NCI-H2107 treated with DMSO at 0.1 percent for 48 hours (cell line): ENCODE data around the gene PPIE.
A peak's percentile ranks its signal among the peaks of the same experiment; 100 is the strongest.

Source experiments
- DNase-seq: peaks from one replicate; lab custom pipeline; 2025; ENCODE audit not compliant: unreplicated experiment; lab: John Stamatoyannopoulos, UW

Gene PPIE

GRCh38 chr1:39738622-39739366 lies at the start of gene PPIE:
TSS of gene PPIE (plus strand) at chr1:39738882. CDS start at chr1:39738901, 19 bp downstream.
- peak; percentile 100 for DNase-seq

GRCh38 chr1:39689214-39689613 lies 49.5 kb upstream of the PPIE start:
- DNase-seq, result no peak

DNA sequence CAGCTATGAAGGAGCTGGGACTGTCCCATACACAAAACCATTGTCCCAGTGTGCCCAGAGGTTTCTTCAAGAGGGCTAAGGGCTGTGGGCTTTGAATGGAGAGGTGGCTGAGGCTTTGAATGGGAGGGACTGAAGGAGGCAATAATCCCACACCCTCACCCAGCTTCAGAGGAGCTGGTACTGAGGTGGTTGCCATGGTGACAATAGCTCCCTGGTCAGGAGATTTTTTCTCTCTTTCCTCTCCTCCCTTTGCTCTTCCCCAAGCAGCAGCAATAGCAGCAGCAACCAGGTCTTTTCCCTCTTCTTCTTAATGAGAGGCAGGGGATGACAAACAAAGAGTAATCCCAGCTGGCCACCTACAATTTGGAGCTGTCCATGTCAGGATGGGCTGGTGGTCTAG lies 49.0 kb upstream of the PPIE start:
- DNase-seq, result no peak

- no peak for DNase-seq
These were observed 48.5 kb upstream of the PPIE start for GRCh38 chr1:39690225-39690624.

DNA sequence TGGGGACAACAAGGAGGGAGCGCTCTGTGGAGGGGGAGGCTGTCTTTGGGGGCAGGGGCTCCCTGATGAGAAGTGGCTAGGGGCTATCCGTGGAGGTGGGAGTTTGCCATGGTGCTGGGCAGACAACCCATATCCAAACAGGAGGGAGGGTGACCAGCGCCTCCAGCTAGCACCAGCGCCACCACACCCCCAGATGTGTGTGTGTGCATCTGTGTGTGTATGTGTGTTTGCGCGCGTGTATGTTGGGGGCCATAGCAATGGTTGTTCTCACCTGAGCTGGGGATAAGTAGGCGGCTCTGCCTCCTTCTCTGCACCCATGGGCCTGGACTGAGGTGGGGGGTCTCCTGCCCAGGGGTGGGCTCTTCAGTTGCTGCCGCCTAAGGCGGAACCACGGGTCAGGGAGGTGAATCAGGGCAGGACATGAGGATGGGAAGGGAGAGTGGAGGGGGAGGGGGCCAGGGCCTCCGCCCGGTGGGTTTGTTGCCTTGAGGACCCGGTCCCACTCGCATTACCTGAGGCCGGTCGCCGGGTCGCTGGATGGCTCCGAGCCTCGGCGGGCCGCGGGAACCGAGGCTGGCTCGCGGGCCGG lies 47.8 kb upstream of the PPIE start:
- DNase-seq, result no peak

DNA sequence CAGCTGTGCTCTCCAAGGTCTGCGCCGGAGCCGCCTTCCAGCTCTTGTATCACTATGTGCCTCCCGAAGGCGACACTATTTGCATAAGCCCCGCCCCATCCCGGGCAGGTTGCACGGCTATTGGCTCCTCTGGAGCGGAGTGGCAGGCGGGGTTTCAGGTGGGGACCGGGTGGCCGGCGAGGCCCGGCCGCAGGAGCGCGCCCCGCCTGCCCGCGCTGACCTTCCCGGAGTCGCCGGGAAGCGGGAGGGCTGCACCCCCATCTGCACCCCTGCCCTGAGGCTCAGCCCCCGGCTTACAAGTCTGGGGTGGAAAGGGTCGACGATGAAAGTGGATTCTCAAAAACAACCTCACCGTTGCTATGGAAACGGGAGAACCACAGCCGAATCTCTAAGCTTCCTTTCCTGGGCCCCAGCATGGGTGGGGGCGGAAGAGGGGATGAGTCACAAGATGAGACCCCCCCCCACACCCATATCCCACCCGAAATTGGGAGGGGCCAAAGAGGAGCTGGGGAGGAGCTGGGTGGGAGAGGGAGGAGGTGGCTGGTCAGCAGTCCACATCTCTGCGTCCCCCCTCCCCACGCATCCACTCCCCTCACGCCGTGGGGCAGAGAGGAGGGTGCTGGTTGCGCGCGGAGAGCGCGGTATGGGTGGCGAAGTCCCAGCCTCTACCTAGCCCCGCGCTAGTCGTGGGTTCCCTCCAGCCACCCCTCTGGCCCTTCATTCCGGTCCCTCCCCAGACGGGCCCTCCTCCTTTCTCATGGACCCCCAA lies 47.1 kb upstream of the PPIE start, which contains the start of gene HPCAL4:
Gene HPCAL4 (minus strand): TSS at position 51 of the 769 bp plus-strand sequence. CDS start 6,830 bp downstream, outside the sequence.
- peak; percentile 100 for DNase-seq

DNA sequence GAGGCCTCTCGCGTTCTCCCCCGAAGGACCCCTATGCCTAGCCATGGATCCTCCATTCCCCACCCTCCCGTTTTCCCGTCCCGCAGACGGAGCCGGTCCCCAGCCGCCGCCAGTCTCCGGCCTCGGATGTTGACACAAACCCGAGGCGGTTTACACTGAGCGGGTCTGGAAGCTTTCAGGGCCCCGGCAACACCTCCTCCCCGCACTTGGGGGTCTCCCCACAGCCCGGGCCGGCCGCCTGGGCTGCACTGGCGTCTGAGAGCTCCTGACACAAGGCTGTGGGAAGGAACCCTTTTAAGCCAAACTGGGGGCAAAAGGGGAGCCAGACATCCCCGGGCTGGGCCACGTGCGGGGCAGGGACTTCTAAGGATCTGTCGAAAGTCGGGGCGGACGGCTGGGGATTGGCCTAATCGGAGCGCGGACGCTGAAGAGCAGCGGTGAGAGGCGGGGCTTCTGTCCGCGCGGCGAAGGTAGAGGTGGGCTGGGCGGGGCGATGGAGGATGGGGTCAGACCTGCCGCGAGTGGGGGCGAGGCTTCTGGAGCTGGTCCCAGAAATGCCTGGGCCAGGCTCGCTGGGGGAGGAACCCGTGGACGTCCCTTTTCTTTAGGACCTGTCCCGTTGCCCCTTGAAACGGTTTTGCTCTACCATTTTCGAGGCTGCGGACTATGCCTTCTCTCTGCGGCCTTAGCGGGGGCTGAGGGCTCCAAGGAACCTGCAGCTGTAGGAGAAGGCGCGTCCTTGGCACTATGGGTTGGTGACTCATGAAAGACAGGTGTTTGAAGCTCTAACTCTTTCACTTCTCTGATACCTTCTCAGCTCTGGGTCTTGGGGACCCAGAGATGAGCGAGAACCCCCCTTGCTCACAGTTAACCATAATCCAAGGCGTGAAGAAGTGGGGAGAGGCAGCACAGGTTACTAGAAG lies 46.3 kb upstream of the PPIE start:
- DNase-seq, result no peak

GRCh38 chr1:39694026-39694425 lies 44.7 kb upstream of the PPIE start:
- no peak for DNase-seq

- DNase-seq, result no peak
These were observed 43.7 kb upstream of the PPIE start for GRCh38 chr1:39695016-39695415.

- no peak for DNase-seq
These were observed 42.2 kb upstream of the PPIE start for GRCh38 chr1:39696448-39696847.

DNA sequence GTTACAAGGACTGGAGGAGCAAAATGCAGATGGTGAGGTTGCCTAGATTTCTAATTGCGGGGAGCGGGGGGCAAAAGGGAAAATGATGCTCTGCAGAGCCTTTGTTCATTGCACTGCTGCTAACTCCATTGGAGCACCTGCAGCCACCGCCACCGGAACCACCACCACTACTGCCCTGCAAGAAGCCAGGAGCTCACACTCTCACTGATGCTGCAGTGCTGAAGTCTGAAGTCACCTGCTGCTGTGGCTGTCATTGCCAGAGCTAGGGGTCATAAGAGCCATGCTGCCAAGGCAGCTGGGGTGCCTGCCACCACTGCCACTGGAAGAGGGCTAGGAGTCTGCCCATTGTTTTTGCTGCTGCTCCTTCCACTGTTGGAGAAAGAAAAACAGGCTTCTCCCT lies 40.1 kb upstream of the PPIE start:
- DNase-seq, result no peak

DNA sequence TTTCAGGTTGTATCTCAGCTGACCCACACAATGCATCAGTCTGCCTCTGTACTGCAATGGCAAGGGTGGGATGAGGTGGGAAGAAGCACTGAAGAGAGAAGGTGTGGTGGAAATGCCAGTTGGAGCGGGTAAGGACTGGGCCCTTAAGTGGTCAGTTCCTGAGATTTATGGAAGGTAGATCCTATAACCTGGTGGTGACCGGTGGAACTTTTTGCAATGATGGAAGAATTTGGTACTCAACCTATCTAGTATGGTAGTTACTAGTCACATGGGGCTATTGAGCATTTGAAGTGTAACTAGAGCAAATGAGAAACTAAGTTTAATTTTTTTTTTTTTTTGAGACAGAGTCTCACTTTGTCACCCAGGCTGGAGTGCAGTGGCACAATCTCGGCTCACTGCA lies 39.3 kb upstream of the PPIE start:
- no peak for DNase-seq

DNA sequence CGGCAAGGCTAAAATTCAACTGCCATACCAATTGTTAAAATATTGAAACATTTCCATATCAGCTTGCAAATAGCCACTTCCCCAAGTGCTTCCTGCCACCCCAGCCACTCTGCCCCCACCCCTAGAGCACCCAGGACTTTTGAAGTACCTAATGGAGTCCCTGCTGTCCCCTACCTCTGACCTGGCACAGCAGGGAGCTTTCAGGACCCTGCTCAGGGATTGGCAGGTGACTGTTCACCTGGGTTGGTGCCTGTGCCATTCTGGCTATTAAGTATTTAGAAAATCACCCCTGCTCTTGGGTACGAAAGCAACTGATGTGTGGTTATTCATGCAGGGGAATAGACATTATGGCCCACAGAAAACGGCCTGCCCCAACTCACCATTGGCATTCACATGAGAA lies 38.3 kb upstream of the PPIE start:
- no peak for DNase-seq

- DNase-seq, result peak; percentile 100
These were observed 37.6 kb upstream of the PPIE start for GRCh38 chr1:39701049-39701439.

GRCh38 chr1:39704757-39705156 lies 33.9 kb upstream of the PPIE start:
- DNase-seq, result no peak

DNA sequence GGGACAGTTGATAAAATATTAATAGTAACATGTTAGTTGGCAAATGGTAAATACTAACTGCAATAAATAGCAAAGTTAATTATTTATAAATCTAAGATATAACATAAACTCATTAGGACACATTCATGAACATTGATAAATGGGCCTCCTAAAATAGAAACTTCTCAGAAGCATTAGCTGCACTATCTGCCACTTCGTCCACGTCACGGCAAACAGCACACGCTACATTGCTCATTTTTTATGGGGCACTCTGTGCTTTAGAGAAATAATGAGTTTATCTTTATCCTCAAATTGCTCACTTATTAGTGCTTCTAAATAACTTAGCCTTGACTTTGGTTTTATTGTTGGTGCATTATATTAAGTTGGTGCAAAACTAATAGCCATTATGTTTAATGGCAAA lies 31.2 kb upstream of the PPIE start:
- no peak for DNase-seq

DNA sequence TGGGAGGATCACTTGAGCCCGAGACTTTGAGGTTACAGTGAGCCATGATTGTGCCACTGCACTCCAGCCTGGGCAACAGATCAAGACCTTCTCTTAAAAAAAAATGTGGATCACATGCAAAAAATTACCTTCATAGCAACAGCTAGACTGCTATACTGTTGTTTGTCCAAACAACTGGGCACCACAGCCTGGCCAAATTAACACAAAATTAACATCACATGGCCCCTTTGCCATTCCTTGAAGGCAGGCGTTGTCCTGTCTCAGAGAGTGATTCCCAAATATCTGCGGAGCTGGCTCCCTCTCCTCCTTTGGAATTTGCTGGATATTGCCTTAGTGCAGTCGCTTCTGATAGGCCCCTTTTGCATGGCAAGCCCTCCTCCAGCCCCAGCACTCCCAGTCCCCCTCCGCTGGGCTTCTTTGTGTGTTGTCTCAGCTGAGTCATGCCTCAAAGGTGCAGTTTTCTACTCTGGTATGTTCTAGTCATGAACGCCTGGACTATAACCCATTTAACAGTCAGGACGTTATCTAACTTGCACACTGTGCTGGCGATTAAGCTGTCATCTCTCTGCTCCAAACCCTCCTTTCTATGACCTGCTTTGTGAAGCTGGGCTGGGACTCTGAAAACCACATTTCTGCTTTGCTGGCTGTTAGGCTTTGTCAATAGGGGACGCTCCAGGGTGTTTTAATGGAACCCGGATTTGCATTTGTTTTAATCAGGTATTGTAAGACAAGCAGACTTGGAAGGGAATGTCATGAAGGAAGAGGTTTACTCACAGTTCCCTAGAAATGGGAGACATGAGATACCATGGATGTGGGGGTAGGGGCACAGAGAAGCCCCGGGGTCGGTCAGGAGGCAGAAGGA lies 27.3 kb upstream of the PPIE start:
- no peak for DNase-seq

DNA sequence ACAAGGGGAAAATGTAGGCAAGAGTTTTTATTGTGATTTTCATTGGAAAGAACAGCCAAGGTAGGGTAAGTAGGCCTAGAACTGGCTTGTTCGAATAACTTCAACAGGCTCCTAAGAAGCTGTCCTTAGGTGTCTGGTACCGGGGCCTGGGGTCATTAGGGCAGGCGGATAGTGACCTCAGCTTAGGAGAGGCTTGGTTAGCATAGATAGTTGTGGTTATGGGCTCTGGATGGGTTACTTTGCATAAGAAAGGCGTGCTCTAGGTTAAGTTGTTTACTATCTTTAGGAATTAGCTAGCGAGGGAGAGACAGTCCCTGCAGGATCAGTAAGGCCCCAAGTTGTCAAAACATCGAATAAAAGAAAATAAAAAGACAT lies 26.7 kb upstream of the PPIE start:
- DNase-seq, result no peak

DNA sequence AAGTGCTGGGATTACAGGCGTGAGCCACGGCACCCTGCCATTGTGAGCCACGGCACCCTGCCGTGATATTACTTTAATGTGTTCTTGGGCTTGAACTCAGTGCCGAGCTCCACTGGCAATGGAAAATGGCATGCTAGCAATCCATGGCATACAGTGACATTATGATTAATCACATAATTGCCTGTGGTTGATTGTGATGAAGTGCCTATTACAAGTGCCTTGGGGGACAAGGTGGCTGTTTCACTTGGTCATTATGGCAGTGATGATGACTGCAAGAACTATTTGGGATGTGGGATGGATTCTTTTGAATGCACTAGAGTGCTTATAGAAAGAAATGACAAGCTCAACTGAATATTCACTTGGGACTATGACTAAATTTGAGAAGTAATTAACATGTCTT lies 25.1 kb upstream of the PPIE start:
- DNase-seq, result no peak

GRCh38 chr1:39717809-39718208 lies 20.9 kb upstream of the PPIE start:
- no peak for DNase-seq
